Activated CD8-positive, alpha-beta memory T cell treated with anti-CD3 and anti-CD28 coated beads for 36 hours (primary cell): ENCODE measurements around the gene C18orf63. TPM values are rescaled to one million over a fixed set of nuclear protein-coding genes. Genes with fewer than 3 reads are reported as not detected.

Experiments used
- CTCF ChIA-PET: fragments of 350-600 bp; sonication (Branson Sonifier 250); formaldehyde crosslinking; loops from one replicate; lab custom pipeline; 2021; ENCODE audit warnings: antibody characterized with exemption; lab: Charles Lee
- POLR2A ChIA-PET: fragments of 350-600 bp; sonication (Branson Sonifier 250); formaldehyde crosslinking; loops from one replicate; lab custom pipeline; 2021; ENCODE audit warnings: antibody characterized with exemption; lab: Charles Lee
- total RNA-seq, 2 experiments: library from RNA; stranded (reverse); gene quantifications; one replicate each; pipeline ENCODE4 v1.2.3, GENCODE V29; 2021

The C18orf63 gene
- total RNA-seq = not detected

- CTCF ChIA-PET = no interaction called here
- POLR2A ChIA-PET = no interaction called here
Observed at GRCh38 chr18:74315464-74316256, at the start of gene C18orf63. C18orf63 (plus strand) TSS chr18:74315839; CDS start chr18:74317866, 2,027 bp downstream.

DNA sequence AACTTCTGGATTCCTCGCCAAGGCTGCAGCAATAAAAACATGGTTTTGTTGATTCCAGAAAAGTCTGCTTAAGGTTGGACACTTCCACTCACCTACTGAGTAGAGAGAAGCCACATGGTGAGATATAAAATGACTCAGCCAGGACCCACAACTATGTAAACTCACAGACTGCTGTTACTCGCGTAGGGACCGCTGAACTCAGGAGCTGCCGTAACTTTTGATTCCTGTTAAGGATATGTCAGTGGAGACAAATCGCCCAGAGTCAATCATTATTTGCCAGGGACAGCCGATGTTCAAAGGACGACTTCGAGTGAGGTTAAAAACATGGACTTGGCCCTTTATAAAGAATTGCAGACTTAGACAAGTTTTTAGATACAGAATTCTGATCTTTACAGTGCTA, 49.5 kb upstream of the C18orf63 start:
- POLR2A ChIA-PET = no interaction called here
- CTCF ChIA-PET = no interaction called here

DNA sequence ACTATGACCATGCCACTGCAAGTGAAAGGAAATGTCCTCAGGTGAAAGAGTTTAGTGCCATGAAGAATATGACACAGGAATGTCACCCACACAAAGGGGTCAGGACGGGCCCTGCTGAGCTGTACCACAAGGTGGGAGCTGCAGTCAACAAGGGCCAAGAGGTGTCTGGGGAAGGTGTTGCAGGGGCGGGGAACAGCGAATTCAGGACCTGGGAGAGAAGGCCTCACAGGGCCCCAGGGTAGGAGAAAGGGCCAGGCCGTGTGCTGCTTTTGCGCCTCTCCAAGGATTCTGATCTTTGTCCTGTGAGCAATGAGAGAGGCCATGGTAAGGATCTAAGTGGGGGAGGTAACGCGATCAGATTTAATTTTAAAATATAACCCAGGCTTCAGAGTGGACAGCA, 47.5 kb upstream of the C18orf63 start:
- POLR2A ChIA-PET = no interaction called here
- CTCF ChIA-PET = interaction anchor here (1.1 kb wide), 1 partner anchor 10 kb away, joined by 4 read pairs; no protein-coding TSS in a partner anchor

GRCh38 chr18:74268933-74269620, 46.6 kb upstream of the C18orf63 start:
- CTCF ChIA-PET = interaction anchor here (1.1 kb wide), 1 partner anchor 9 kb away, joined by 4 read pairs; no protein-coding TSS in a partner anchor

DNA sequence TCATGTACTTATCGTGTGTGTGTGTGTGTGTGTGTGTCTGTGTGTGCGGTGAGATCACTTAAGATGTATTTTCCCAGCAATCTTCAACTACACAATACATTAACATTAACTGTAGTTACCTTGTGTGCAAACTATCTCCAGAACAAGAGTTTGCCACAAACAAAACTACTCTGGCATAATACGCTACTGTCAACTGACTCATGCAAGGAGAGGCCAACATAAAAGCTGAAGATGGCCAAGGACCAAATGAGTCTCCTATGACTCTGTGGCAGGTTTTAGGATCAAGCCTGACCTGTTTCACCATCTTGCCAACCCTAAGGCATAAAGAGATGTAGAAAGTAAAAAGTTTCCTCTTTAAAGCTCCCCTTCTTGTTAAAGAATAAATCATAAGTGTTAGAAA, 44.0 kb upstream of the C18orf63 start:
- POLR2A ChIA-PET = no interaction called here
- CTCF ChIA-PET = no interaction called here

More at GRCh38 chr18:74268933-74269620, 46.6 kb upstream of the C18orf63 start:
- POLR2A ChIA-PET = no interaction called here

GRCh38 chr18:74273394-74273793, 42.2 kb upstream of the C18orf63 start:
- POLR2A ChIA-PET = no interaction called here
- CTCF ChIA-PET = no interaction called here

DNA sequence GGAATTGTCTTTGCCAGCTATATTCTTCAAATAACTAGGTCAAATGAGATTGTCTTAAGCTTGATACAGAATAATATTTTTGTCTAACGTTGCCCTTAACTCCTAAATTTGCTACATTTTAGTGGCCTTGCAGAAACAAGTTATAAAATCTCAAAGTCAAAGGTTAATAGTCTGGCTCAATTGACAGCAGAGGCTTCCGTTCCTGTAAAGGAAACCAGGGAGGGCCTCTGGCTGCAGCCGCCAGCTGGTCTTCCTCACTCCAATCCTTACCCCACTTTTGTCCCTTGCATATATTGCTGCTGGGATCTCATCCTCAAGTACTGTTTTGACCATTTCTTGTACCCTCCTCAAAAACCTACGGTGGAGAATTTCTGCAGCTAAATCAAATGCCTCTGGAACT, 40.9 kb upstream of the C18orf63 start:
- CTCF ChIA-PET = no interaction called here

GRCh38 chr18:74275736-74276135, 39.9 kb upstream of the C18orf63 start:
- CTCF ChIA-PET = no interaction called here
- POLR2A ChIA-PET = no interaction called here

More for the DNA sequence above, 40.9 kb upstream of the C18orf63 start:
- POLR2A ChIA-PET = interaction anchor here (0.6 kb wide), 1 partner anchor 11 kb away, joined by 3 read pairs; no protein-coding TSS in a partner anchor

- CTCF ChIA-PET = no interaction called here
- POLR2A ChIA-PET = no interaction called here
Observed at GRCh38 chr18:74276609-74277008, 39.0 kb upstream of the C18orf63 start.

DNA sequence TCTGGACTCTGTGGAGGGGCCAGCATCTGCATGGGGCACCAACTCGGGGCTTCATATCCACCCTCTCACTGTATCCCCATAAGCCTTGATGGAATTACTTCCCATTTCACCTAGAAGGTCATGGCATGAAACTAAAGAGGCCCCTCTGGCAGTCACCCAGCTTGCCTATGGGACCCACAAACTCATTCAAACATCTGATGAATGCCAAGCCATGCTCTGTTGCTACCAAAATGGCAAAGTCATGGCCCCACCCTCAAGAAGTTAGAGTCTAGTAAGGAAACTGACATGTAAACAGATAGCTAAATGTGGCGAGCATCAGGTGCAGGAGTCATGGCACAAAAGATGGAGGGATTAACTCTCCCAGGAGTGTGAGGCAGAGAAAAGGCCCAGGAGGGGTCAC, 38.3 kb upstream of the C18orf63 start:
- CTCF ChIA-PET = interaction anchor here (1.4 kb wide), 1 partner anchor 9 kb away, joined by 4 read pairs; no protein-coding TSS in a partner anchor
- POLR2A ChIA-PET = no interaction called here

GRCh38 chr18:74278058-74278457, 37.6 kb upstream of the C18orf63 start:
- POLR2A ChIA-PET = no interaction called here

GRCh38 chr18:74278983-74279382, 36.7 kb upstream of the C18orf63 start:
- POLR2A ChIA-PET = no interaction called here

More at GRCh38 chr18:74278058-74278457, 37.6 kb upstream of the C18orf63 start:
- CTCF ChIA-PET = interaction anchor here (1.4 kb wide), 1 partner anchor 10 kb away, joined by 4 read pairs; no protein-coding TSS in a partner anchor

DNA sequence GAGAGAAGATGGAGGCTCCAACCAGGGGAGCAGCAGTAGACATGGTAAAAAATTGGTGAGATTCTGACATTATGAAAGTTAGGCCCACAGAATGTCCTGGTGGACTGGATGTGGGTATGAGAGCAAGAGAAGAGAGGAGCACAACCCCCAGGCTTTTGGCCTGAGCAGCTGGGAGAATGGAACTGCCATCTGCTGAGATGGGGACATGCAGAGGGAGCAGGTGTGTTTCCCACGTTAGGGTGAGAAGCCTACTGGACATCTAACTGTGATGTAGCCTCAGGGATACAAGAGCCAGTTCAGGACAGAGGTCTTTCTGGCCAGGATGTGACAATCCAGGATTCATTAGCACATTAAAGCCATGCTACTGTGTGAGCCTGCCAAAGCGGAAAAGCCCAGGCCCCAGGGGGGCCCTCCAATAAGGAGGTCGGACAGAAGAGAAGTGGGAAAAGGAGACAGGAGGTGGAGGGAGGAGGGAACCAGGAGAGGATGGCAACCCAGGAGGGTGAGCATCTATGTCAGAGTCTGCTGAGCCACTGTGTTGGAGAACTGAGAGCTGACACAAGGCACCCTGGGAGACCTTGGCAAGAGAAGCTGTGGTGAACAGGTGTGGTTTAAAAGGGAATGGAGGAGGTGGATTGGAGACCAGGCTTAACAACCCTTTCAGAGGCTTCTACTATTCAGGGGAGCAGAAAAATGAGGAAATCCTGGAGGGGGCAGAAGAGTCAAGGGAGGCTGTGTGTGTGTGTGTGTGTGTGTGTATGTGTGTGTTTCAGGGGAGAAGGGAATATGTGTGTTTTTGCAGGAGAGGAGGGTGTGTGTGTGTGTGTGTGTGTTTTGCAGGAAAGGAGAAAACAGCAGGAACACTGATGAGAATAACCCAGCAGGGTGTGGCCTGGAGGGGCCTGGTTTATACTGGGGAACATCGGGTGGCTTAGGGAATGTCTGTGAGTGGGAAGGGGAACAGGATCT, 34.3 kb upstream of the C18orf63 start:
- ChIA-PET POLR2A (no interaction called here), CTCF (no interaction called here)

More at GRCh38 chr18:74278983-74279382, 36.7 kb upstream of the C18orf63 start:
- CTCF ChIA-PET = no interaction called here

DNA sequence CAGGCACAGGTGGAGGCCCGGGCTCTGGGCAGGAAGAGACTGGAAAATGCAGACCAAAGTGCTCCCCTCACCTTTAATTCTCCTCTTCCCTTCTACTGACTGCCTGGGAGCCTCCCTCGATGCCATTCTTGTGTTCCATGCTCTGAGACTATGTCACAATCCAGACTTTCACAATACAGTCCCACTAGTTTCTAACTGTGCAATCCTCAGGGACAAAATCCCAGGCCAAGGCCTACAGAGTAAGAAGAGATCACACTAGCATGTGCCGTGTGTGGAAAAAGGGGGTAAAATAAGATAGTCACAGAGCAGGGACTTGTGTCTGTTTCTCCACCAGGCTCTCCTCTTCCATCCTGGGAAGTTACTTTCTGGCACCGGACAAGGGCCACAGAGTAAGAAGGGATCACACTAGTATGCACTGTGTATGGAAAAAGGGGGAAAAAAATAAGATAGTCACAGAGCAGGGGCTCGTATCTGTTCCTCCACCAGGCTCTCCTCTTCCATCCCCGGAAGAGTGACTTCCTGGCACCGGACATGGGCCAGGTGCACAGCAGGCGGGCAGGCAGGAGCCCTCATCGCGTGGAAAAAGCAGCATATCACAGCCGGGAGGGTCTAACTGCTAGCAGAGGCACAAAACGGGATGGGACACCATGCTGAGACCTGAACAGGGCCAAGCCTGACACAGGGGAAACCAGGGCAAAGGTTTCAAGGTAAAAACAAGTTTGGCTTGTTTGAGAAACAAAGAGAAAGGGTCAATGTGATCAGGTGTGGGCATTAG, 33.5 kb upstream of the C18orf63 start:
- ChIA-PET CTCF (no interaction called here), POLR2A (no interaction called here)

- POLR2A ChIA-PET = no interaction called here
- CTCF ChIA-PET = no interaction called here
Observed at GRCh38 chr18:74282755-74283554, 32.7 kb upstream of the C18orf63 start.

DNA sequence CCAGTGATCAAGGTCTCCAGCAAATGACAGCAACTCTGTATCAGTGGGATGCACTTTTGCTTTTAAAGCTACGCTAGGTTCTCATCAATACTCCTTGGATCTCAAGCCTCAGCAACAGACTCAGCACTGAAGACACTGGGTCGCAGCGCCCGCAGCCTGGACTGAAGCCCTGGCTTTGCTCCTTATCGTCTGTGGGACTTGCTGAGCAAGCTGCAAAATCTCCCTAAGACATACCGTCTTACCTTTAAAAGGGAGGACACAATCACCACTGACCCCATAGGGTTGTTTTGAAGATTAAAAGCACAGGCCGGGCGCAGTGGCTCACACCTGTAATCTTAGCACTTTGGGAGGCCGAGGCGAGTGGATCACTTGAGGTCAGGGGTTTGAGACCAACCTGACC, 32.0 kb upstream of the C18orf63 start:
- CTCF ChIA-PET = no interaction called here
- POLR2A ChIA-PET = no interaction called here

GRCh38 chr18:74284191-74284979, 31.3 kb upstream of the C18orf63 start:
- CTCF ChIA-PET = no interaction called here
- POLR2A ChIA-PET = no interaction called here
